Urothelium cell line (cell line): ENCODE data around the gene DR1.
"Not testable (repeated sequence)": the region's sequence is repeated elsewhere in the genome, so short reads cannot be mapped to it uniquely, and the experiment has no call there.

Experiments used
- DNase-seq: peaks from one replicate; pipeline ENCODE4 v3.0.0; 2011; ENCODE audit warnings: low spot score, mixed read lengths
- FAIRE-seq: peaks from 2 replicates; lab custom pipeline; 2011; peaks lifted over from hg19 to GRCh38; lab: Jason Lieb, UNC

The DR1 gene

GRCh38 chr1:93374334-93375106 lies 28.8 kb downstream of the DR1 start:
- FAIRE-seq (no peak), DNase-seq (no peak)

DNA sequence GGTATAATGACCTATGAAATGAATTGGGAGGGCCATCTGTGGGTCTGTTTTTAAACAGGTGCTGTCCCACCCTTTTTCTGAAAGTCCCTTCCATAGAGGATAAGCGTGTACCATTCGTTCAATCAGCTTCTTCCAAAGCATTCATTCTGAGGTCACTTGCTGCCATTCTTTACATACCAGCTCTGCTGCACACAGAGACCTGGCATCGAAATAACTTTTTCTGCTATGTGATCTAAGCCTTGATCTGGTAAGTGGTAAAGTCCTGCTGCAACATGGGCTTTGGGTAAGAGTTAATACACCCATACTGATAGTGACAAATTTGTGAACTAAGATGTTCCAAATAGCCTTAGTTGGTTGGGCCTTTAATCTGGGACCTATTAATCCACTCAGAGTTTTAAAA lies 38.9 kb downstream of the DR1 start:
- FAIRE-seq (no peak), DNase-seq (no peak)

- not testable (repeated sequence) for FAIRE-seq, DNase-seq
Observed at GRCh38 chr1:93386268-93386667, 40.6 kb downstream of the DR1 start.

GRCh38 chr1:93394514-93394913 lies 48.8 kb downstream of the DR1 start:
- FAIRE-seq (no peak), DNase-seq (no peak)

DNA sequence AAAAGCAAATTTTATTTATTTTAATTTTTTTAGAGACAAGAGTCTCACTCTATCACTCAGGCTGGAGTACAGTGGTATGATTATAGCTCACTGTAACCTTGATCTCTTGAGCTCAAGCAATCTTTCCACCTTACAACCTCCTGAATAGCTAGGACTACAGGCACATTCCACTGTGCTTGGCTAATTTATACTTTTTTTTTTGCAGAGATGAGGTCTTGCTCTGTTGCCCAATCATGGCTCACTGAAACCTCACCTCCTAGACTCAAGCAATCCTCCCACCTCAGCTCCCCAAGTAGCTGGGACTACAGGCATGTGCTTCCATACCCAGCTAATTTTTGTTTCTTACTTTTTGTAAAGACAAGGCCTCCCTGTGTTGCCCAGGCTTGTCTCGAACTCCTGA lies 49.5 kb downstream of the DR1 start:
- FAIRE-seq (no peak), DNase-seq (no peak)

DNA sequence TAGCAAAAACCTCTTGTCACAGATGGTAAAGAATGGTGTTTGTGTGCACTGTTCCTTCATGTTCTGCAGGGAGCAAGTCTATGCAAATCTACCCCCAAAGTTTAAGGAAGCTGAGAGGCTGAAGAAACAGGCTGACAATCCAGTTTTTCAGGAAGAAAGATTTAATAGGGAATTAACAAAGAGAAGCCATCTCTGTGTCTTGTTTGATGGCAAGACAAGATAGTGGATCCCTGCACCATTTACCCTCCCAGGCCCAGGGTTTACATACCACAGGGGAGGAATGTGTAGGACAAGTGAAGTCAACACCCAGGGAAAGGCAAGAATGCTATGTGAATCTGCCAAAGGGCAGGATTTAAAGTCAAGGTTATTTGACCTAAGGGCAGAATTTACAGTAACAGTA lies 54.1 kb downstream of the DR1 start:
- no peak for FAIRE-seq

DNA sequence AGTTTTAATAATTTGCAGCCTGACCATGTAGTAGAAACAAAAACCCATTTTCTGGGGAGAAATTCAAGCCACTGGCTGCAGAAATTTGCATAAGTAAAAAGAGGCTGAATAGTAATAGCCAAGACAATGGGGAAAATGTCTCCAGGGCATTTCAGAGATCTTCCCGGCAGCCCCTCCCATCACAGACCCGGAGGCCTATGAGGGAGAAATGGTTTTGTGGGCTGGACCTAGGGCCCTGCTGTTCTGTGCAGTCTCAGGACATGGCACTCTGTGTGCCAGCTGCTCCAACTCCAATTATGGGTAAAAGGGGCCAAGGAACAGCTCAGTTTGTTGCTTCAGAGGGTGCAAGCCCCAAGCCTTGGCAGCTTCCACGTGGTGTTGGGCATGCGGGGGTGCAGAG lies 62.5 kb downstream of the DR1 start:
- FAIRE-seq (no peak), DNase-seq (no peak)

More for the DNA sequence above, 54.1 kb downstream of the DR1 start:
- DNase-seq: no peak

GRCh38 chr1:93411000-93411399 lies 65.3 kb downstream of the DR1 start:
- FAIRE-seq (no peak), DNase-seq (no peak)

DNA sequence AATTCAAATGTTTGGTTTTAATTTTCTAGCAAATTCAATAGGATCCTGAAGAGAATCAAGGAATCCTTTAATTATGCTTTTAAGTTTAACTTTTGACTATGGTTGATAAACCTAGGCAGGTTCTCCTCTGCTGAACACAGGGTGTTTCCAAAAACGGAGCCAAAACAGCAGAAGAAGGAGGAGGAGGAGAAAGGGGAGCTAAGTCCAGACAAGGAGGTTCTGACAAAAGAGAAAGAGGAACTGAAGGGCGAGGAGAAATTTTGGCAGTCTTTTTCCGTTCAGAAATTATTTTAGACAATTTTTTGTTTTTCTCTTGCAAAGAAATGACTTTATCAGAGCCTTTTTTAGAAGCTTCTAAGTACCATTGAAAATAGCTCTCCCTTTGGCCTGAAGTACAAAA lies 69.0 kb downstream of the DR1 start:
- DNase-seq: no peak
- FAIRE-seq: no peak

DNA sequence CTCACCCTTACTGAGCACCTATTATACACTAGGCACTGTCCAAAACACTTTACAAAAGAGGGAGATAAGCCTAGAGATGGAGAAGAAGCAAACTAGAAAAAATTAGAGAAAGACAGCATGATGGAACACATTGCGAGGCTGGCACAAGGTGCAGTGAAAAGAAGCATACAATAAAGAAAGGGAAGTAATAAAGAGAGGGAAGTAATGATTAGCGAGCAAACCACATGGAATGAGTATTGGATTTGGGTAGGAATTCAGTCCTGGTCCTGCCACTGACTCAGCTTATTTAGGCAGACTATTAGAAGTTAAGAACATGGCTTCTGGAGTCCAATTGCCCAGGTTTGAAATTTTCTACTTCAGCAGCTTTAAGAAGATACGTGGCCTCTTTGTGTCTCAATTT lies 69.6 kb downstream of the DR1 start:
- no peak for FAIRE-seq
- no peak for DNase-seq

DNA sequence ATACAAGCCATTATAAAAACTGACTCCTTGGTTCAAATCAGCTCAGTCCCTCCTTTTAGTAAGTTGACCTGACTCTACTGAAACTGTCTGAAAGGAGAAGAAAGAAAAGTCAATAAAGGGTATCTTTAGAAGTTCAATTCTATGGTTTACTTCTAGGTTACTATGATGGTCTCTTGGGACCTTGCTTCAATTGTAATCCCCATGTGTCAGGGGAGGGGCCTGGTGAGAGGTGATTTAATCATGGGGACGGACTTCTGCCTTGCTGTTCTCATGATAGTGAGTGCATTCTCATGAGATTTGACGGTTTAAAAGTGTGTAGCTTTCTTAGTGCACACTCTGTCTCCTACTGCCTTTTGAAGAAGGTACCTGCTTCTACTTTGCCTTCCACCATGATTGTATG lies 70.5 kb downstream of the DR1 start:
- FAIRE-seq (no peak), DNase-seq (no peak)
